ENCODE results near the gene GRM7.
A peak's percentile ranks its signal among the peaks of the same experiment; 100 is the strongest.

Gene GRM7

DNA sequence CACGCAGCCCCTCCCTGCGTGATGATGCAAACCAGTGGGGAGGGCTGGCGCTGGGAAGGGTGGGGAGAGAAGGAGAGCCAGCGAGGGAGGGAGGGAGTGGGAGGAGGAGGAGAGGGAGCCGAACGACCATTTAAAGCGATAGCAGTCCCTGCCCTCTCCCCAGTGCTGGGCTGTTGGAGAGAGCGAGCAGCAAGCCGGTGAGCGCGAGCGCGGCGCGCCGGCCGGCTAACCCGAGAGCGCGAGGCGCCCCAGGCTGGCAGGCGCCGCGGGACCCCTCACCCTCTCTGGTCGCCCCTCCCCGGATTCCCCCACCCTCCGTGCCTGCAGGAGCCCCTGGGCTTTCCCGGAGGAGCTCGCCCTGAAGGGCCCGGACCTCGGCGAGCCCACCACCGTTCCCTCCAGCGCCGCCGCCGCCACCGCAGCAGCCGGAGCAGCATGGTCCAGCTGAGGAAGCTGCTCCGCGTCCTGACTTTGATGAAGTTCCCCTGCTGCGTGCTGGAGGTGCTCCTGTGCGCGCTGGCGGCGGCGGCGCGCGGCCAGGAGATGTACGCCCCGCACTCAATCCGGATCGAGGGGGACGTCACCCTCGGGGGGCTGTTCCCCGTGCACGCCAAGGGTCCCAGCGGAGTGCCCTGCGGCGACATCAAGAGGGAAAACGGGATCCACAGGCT lies at the start of gene GRM7:
Gene GRM7 (plus strand): TSS at position 162 of the 671 bp plus-strand sequence.
- peak within 1 kb of the TSS; percentile 78 for H3K4me3 ChIP-seq (ENCODE audit: low read depth, low read length)
- TF ChIP-seq CTCF (IDR thresholded peaks at IDR 0.05; ENCODE audit: low read depth, low read length, missing control alignments): no peak
- in situ Hi-C loops (cut with HindIII; ENCODE audit: low sequenced_read_pairs): no loop called here
- peak; percentile 65 for DNase-seq (ENCODE audit: low read depth)

- TF ChIP-seq CTCF (IDR thresholded peaks at IDR 0.05; ENCODE audit: low read depth, low read length, missing control alignments): no peak
- H3K4me3 ChIP-seq (ENCODE audit: low read depth, low read length): no peak overlapping the region
- in situ Hi-C loops (cut with HindIII; ENCODE audit: low sequenced_read_pairs): no loop called here
- DNase-seq (ENCODE audit: low read depth): no peak
Measured at GRCh38 chr3:6821411-6821810, 39.5 kb upstream of the GRM7 start.

DNA sequence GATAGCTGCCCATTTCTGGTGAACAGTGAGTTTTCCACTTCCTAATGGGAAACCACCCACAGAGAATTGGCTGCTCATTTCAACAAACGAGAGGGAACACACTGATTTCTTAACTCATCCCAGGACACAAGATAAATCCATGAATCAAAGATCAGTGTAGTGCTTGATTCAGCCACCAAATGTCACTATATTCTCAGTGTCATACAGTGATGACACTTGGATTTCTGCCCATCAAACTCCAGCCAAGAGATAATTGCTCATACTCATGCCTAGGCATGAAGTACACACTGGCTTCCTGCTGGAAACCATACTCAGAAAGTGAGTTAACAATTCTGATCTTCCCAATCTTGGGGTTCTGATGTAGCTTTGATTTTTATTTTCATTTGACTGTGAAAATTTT lies 35.4 kb upstream of the GRM7 start:
- H3K4me3 ChIP-seq (ENCODE audit: low read depth, low read length): no peak overlapping the region
- no peak for TF ChIP-seq CTCF (IDR thresholded peaks at IDR 0.05; ENCODE audit: low read depth, low read length, missing control alignments)
- DNase-seq (ENCODE audit: low read depth): no peak
- in situ Hi-C loops (cut with HindIII; ENCODE audit: low sequenced_read_pairs): no loop called here

- H3K4me3 ChIP-seq (ENCODE audit: low read depth, low read length): no peak overlapping the region
- in situ Hi-C loops (cut with HindIII; ENCODE audit: low sequenced_read_pairs): no loop called here
- no peak for DNase-seq (ENCODE audit: low read depth)
- TF ChIP-seq CTCF (IDR thresholded peaks at IDR 0.05; ENCODE audit: low read depth, low read length, missing control alignments): no peak
Measured at GRCh38 chr3:6827453-6827852, 33.5 kb upstream of the GRM7 start.

GRCh38 chr3:6844723-6845122 lies 16.2 kb upstream of the GRM7 start:
- DNase-seq (ENCODE audit: low read depth): no peak
- no peak for TF ChIP-seq CTCF (IDR thresholded peaks at IDR 0.05; ENCODE audit: low read depth, low read length, missing control alignments)
- in situ Hi-C loops (cut with HindIII; ENCODE audit: low sequenced_read_pairs): no loop called here
- H3K4me3 ChIP-seq (ENCODE audit: low read depth, low read length): no peak overlapping the region

DNA sequence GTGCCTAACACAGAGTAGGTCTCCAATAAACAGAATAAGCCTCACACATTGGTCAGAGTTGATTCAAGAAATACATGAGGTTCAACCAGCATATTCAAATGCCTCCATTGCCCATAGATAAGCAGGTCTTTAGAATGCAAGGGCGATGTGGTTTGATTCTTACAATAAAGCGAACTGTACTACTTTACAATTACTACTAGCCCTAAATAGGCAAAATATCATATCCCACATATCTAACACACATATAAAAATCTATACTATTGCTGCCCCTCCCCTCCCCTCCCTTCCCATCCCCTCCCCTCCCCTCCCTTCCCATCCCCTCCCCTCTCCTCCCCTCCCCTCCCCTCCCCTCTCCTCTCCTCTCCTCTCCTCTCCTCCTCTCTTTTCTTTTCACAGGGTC lies 6.7 kb upstream of the GRM7 start:
- in situ Hi-C loops (cut with HindIII; ENCODE audit: low sequenced_read_pairs): no loop called here
- no peak for TF ChIP-seq CTCF (IDR thresholded peaks at IDR 0.05; ENCODE audit: low read depth, low read length, missing control alignments)
- no peak for DNase-seq (ENCODE audit: low read depth)
- no peak overlapping the region for H3K4me3 ChIP-seq (ENCODE audit: low read depth, low read length)
